Activated T-cell treated with anti-CD3 and anti-CD28 coated beads for 48 hours (primary cell): ENCODE data around the gene GDPD3.
"Not testable (repeated sequence)": the region's sequence is repeated elsewhere in the genome, so short reads cannot be mapped to it uniquely, and the experiment has no call there.

ENCODE experiments used
- DNase-seq: peaks from one replicate; pipeline ENCODE4 v3.0.0-alpha.2; 2020; ENCODE audit warnings: low read depth

GDPD3 gene

GRCh38 chr16:30124985-30125379 is 11.6 kb upstream of the GDPD3 start:
- DNase-seq: no peak

DNA sequence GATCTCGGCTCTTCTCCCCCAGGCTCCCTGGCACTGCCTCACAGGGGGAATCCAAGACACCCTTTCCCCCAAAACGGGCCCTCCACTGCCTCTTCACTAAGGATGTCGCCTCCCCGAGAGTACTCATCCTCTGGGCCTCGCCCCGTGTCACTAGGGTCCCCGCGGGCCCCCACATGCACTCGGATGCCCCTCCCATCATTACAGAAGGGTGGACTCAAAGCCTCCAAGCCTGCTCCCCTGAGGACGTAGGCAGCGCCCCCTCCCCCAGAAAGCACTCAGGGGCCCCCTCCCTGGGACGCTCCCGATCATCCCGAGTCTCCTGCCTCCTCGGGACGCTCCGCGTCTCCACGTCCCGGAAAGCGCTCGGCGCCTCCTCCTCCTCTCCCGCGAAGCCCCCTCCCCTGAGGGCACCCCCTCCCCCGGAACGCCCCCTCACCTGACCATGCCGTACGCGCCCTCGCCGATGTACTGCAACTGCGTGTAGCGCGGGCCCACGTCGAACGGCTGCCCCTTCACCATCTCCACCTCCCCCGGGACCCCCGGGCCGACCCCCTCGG is 9.3 kb upstream of the GDPD3 start:
- DNase-seq: no peak

GRCh38 chr16:30121741-30122571 is 8.6 kb upstream of the GDPD3 start:
- DNase-seq: no peak

- DNase-seq: no peak
These were observed 7.2 kb upstream of the GDPD3 start for GRCh38 chr16:30120340-30121105.

- DNase-seq: no peak
These were observed 6.1 kb upstream of the GDPD3 start for GRCh38 chr16:30119428-30119827.

DNA sequence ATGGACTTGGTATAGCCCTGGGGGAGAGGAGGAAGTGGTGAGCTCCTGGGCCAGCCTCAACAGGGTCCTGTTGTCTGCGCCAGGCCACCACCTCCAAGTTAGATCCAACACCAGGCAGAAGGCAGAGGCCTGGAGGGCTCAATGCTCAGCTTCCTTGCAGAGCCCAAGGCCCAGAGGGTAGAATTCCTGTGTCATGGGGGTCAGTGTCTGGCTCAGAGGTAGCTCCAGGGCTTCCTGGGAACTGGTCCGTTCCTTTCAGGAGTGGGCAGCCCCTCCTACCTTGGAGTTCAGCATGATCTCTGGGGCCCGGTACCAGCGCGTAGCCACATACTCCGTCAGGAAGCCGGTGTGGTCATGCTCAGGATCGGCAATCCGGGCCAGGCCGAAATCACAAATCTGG is 4.4 kb upstream of the GDPD3 start:
- DNase-seq: no peak

- no peak for DNase-seq
These were observed 3.2 kb upstream of the GDPD3 start for GRCh38 chr16:30116291-30117207.

GRCh38 chr16:30115238-30115637 is 1.9 kb upstream of the GDPD3 start:
- no peak for DNase-seq

DNA sequence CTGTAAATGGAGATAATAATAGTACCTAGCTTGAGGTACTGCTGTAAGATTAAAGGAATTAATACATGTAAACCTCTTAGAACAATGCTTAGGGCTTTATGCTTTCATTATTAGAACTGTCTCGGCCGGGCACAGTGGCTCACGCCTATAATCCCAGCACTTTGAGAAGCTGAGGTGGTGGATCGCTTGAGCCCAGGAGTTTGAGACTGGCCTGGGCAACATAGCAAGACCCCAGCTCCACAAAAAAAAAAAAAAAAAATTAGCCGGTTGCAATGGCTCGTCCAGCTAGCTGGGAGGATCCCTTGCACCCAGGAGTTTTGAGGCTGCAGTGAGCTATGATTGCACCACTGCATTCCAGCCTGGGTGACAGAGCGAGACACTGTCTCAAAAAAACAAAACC is 1.5 kb upstream of the GDPD3 start:
- not testable (repeated sequence) for DNase-seq

DNA sequence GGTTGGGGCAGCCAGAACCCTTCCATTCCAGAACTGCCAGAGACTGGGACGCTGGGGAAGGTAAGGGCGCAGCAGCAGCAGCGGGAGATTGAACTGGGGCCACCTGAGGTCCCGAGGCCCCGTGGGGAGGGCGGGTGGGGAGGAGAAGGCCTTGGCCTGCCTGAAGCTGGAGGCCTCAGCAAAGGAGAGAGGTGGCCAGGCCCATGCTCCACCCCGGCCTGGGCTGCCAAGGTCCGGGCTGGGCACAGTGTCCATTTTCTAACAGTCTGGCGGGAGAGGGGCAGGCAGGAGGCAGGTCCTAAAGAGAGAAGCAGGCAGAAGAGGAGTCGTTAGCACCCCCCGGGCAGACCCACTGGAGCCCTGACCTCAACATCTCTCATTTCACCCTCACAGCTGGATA is 1.1 kb upstream of the GDPD3 start:
- no peak for DNase-seq

DNA sequence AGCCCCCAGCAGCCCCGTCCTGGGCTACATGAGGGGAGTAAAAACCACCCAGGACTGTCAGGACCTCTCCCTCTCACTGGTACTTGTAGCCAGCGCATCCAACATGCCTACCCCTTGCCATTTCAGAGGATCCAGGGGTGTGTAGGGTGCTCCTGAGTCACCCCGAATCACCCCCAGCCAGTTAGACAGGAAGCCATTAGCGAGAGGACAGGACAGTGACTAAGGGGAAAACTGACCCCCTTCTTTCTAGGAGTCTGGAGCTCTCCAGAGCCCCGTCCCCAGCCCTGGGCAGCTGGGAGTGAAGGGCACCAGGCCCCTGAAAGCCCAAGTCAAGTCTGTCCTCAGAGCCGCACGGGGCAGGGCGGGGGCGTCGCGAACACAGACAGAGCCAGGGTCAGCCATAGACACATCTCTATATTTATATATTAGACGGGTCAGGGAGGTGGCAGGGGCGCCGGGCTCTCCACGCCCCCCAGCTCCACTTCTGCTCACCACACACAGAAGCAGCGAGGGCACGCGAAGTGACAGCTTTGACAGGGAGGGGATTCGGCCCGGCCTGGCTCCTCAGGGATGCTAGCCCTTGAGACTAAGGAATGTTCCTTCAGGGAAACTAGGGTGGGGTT is 485 bp upstream of the GDPD3 start:
- no peak for DNase-seq

DNA sequence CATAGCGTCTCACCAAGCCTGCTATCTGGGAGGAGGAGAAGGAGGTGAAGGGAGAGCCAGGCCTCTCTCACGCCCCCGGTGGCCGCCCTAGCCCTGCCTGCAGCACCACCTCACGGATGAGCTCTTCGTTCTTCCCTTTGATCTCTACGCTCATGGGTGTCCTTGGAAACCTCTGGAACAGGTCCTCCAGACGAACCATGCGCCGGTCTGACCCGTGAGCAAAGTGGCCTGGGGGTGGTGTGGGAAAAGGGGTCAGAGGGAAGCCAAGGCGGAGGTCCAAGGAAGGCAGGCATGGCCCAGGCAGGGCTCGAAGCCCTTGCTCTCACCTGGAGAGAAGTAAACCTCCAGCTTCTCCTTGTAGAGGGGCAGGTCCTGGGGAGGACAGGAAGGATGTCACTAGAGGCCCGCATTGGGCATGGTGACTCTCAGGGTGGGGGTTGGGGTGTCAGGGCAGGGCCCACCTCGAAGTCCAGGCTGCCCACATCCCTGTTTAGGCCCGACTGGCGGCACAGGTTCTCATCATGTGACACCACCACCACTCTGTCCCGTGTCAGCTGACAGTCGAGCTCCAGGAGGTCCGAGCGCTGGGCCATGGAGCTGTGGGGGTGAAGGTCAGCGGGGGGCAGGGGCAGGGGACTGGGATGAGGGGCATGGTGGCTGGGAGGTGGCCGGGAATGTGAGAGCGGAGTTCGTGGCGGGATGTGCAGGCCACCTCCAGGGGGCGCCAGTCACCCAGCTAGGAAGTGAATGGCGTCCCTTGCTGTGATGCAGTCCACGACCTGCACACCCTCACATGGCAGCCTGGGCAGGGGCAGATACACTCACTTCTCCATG is 923 bp downstream of the GDPD3 start:
- peak; percentile 65 for DNase-seq

GRCh38 chr16:30110661-30111060 is 2.7 kb downstream of the GDPD3 start:
- no peak for DNase-seq

DNA sequence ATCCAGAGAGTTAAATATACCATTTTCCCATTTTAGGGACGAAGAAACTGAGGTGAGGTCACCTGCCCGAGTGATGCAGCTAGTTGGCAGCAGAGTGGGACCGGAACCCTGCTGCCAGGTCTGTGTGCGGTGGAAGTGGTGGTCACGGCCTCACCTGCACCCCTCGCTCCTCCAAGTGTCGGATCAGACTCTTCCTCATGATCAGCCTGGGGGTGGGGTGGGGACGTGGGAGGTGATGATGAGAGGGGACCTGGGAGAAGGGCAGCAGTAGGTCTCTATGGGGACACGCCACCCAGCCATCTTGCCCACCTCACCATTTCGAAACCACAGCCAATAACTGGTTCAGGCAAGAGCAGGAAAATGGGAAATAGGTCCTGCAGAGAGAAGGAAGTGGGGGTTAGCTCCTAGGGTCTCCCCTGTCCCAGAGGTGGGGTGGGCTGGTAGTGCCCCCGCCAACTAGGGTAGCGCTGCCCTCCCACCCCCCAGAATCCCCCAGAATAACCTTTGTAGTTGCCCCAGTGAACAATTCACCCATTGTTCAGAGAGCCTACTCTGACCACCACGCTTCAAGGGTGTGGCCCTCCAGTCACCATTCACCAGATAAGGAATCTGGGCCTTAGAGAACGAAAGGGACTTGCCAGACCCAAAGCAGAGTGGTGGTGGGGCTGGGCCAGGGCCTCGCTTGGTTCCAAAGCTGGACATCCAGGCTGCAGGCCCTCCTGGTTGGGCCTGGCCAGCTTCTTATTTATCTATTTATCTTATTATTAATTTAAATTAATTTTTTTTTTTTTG is 5.1 kb downstream of the GDPD3 start:
- no peak for DNase-seq

GRCh38 chr16:30104492-30104891 is 8.8 kb downstream of the GDPD3 start:
- no peak for DNase-seq

DNA sequence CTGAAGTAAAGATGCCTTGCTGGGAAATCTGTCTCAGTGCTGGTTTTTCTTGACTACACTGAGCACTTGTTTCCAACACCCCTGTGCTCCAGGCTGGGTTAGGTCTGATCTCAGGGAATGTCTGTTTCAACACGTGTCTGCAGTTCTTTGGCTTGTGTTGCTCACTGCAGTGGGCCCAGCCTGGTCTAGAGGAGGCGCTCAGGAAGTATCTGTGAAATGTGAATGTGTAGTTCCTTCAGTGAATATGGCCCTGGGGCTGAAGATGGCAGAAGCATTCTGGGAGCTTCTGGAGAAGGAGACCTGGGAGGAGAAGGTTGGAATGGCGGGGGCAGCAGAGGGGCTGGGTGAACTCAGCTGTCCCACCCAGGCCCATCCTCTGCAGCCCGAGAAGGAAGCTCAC is 9.2 kb downstream of the GDPD3 start:
- DNase-seq: no peak

DNA sequence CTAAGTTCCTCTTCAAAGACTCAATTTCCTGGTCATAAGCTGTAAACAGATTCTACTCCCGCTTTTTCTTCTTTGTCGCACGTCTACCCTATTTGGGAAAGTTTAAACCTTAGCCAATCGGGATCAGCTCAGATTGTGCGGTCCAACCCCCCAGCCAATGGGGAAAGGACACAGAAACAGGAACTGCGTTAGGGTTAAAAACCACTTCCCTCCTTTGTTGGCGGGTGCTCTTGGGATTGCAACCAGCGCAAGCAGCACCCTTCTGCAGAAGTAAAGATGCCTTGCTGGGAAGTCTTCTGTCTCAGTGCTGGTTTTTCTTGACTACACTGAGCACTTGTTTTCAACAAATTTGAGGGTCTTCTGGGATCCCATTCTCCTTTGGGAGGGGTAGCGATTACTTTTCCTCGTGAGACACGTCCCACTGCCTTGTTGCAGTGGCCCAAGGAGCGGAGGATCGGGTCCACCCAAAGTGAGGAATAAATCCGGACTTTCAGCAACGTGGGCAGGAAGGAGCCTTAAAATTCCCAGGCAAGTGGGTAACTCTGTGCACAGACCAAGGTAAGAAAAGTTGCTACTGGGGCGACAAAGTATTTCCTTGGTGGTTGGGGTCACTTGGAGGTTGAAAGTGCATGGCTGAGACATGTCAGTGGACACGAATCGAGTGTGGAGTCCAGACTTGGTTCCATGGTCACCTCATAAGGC is 16.3 kb downstream of the GDPD3 start:
- DNase-seq: no peak

DNA sequence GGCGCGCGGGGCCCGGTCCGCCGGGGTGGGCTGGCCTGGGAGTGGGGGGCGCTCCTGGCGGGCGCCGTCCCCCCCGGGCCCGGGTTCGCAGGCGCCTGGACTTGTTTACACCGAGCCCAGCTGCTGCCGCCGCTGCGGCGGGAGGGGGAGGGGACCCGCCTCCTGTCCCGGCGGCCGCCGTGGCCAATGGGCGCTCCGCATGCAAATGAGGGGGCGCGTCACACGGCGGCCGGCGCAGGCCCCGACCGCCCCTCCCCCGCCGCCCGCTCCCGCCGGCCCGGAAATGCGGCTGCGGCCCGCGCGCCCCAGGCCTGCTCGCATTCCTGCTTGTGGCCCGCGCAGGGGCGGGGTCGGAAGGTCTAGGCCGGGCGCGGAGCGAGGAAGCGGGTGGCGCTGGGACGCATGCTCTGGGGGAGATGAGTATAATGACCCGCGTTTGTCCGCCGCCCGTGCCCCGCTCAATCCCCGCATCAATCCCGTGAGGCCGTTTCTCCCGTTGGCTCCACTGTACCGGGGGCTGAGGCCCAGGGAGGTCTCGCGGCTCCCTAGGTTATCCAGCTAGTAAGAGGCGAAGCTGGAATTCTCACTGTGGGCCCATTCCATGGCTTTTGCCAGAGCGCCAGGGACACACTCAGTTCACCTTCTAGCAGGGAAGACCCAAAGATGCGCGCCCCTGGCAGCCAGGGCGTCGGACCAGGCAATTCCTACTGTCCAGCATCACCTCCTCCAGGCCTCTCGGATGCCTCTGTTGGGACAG is 17.1 kb downstream of the GDPD3 start, which contains the start of gene YPEL3:
Gene YPEL3 (minus strand): TSS at position 109 of the 757 bp plus-strand sequence. CDS start 731 bp downstream, outside the sequence.
- DNase-seq: peak; percentile 90
